Spleen (tissue), 7 donors: ENCODE measurements around the gene C19orf53.

Experiments
- POLR2A ChIP-seq, 3 donors: fragments of 450-650 bp; IDR thresholded peaks; one replicate each; pipeline ENCODE4 v1.5.1; 2017; ENCODE audit warnings: antibody characterized with exemption in 3 of 3, mild to moderate bottlenecking in 1 of 3
- POLR2AphosphoS5 ChIP-seq, 3 donors: sonication (generic); formaldehyde crosslinking; IDR thresholded peaks; one replicate each; pipeline ENCODE4 v1.5.1; 2017; ENCODE audit warnings: antibody characterized with exemption in 3 of 3
- TF ChIP-seq, protein P1 (sequence below), 11 experiments: fragments of 200-600 bp in 7 of 11; fragments of 450-650 bp in 4 of 11; sonication (generic) in 4 of 11; IDR thresholded peaks in 8 of 11; conservative IDR thresholded peaks in 3 of 11; 1 replicate in 7 of 11; 2 replicates in 4 of 11; pipeline versions ENCODE4 v1.4.0 to v1.8.0; 2016 to 2021; ENCODE audit warnings: antibody characterized with exemption in 11 of 11, inconsistent platforms in 4 of 11, mild to moderate bottlenecking in 1 of 11
- donor health status: DM: no; HTN: no; CAD: no; lungs with moderate emphysema.
- donor health status: DM: no; HTN: no; CAD: no.
- donor health status: DM: no; HTN: no; CAD: no.

DNA sequence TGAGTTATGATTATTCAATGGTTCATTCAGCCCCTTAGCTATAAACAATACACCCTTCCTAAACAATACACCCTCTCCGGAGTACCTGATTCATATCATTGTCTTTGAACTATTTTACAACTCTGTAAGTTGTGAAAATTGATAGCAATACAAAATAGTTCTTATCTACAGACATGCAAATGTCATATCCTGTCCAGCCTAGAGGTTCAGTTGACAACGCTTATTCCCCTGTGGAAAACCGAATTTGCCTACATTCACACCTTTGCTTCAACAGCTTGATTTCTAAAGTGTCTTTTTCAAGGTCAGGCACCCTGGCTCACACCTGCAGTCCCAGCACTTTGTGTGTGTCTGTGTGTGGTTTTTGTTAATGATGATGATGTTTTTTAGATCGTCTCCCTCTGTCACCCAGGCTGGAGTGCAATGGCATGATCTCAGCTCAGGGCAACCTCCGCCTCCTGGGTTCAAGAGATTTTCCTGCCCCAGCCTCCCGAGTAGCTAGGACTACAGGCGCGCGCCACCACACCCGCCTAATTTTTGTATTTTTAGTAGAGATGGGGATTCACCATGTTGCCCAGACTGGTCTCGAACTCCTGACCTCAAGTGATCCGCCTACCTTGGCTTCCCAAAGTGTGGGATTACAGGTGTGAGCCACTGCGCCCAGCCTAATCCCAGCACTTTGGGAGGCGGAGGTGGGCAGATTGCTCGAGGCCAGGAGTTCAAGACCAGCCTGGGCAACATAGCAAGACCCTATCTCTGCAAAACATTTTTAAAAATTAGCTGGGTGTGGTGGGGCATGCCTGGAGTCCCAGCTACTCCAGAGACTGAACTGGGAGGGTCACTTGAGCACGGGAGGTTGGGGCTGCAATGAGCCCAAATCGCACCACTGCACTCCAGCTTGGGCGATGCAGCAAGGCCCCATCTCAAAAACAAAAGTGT is 9.6 kb downstream of the C19orf53 start:
- TF ChIP-seq, protein P1, sequence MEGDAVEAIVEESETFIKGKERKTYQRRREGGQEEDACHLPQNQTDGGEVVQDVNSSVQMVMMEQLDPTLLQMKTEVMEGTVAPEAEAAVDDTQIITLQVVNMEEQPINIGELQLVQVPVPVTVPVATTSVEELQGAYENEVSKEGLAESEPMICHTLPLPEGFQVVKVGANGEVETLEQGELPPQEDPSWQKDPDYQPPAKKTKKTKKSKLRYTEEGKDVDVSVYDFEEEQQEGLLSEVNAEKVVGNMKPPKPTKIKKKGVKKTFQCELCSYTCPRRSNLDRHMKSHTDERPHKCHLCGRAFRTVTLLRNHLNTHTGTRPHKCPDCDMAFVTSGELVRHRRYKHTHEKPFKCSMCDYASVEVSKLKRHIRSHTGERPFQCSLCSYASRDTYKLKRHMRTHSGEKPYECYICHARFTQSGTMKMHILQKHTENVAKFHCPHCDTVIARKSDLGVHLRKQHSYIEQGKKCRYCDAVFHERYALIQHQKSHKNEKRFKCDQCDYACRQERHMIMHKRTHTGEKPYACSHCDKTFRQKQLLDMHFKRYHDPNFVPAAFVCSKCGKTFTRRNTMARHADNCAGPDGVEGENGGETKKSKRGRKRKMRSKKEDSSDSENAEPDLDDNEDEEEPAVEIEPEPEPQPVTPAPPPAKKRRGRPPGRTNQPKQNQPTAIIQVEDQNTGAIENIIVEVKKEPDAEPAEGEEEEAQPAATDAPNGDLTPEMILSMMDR (IDR thresholded peaks at IDR 0.05 in 8 of 11, conservative IDR thresholded peaks at IDR 0.05 in 3 of 11): no peak
- no peak for TF ChIP-seq POLR2A (IDR thresholded peaks at IDR 0.05)
- no peak for TF ChIP-seq POLR2AphosphoS5 (IDR thresholded peaks at IDR 0.05)
